Adrenal gland (tissue), 12 donors: ENCODE results near the gene RAB43. TPM values are rescaled to one million over a fixed set of nuclear protein-coding genes. Genes with fewer than 3 reads are reported as not detected.

Experiments used
- DNase-seq, 7 donors: peaks; one replicate each; pipeline ENCODE4 v3.0.0-alpha.2; 2019 to 2020
- H3K27ac ChIP-seq, 5 donors: fragments of 200-600 bp; sonication (generic) in 4 of 5; 1 replicate in 3 of 5; 2 replicates in 2 of 5; pipeline versions ENCODE4 v1.5.1 to v1.8.0; 2016 to 2020; ENCODE audit warnings: mild to moderate bottlenecking in 1 of 5
- H3K27me3 ChIP-seq: fragments of 200-600 bp; 2 replicates; pipeline ENCODE4 v1.8.0; 2021
- H3K36me3 ChIP-seq, 2 donors: fragments of 200-600 bp; replicated peaks in 1 of 2; 1 replicate in 1 of 2; 2 replicates in 1 of 2; pipeline versions ENCODE4 v1.5.1 to v1.8.0; 2018 to 2022
- H3K4me1 ChIP-seq, 2 donors: fragments of 200-600 bp; replicated peaks in 1 of 2; 1 replicate in 1 of 2; 2 replicates in 1 of 2; pipeline versions ENCODE4 v1.5.1 to v1.8.0; 2018 to 2021
- H3K4me3 ChIP-seq, 4 donors: fragments of 200-600 bp; sonication (generic) in 3 of 4; one replicate each; pipeline ENCODE4 v1.5.1; 2016 to 2018
- H3K9me3 ChIP-seq, 3 donors: fragments of 200-600 bp; sonication (generic) in 1 of 3; replicated peaks in 1 of 3; 1 replicate in 2 of 3; 2 replicates in 1 of 3; pipeline versions ENCODE4 v1.5.1 to v1.8.0; 2016 to 2021
- CTCF ChIP-seq, 6 experiments: fragments of 450-650 bp in 4 of 6; fragments of 200-600 bp in 2 of 6; sonication (generic) in 1 of 6; IDR thresholded peaks; 1 replicate in 5 of 6; 2 replicates in 1 of 6; pipeline versions ENCODE4 v1.5.1 to v1.8.0; 2016 to 2021; ENCODE audit warnings: antibody characterized with exemption in 6 of 6, mild to moderate bottlenecking in 2 of 6, moderate library complexity in 1 of 6
- POLR2A ChIP-seq, 2 donors: fragments of 450-650 bp; IDR thresholded peaks; one replicate each; pipeline ENCODE4 v1.6.1; 2017; ENCODE audit warnings: antibody characterized with exemption in 2 of 2, mild to moderate bottlenecking in 2 of 2, moderate library complexity in 1 of 2
- WGBS, 4 donors: extraction: QIAGEN DNeasy Blood & Tissue Kit in 2 of 4; methylation state at CpG; one replicate each; pipeline versions ENCODE4 v1.1.5 to v1.1.7; 2013 to 2017; 5-methylcytosine and 5-hydroxymethylcytosine counted together
- intact Hi-C, 2 donors: fragments of 100-400 bp; cut with DNase I; formaldehyde crosslinking; loops; one replicate each; pipeline versions ENCODE4 v1.14.1 to v1.15.0; 2022 to 2023
- polyA plus RNA-seq, 3 donors: library from polyadenylated mRNA; stranded (reverse); fragments of 200-250 nt in 2 of 3; fragments of 350-450 nt in 1 of 3; fragmentation: Illumina TruSeq in 1 of 3; extraction: RNeasy Lipid Tissue Mini Kit (QIAGEN cat#74804) in 1 of 3; gene quantifications; one replicate each; pipeline ENCODE4 v1.2.3, GENCODE V29; 2013 to 2014
- total RNA-seq, 9 donors: library from RNA; depleted of rRNA in 4 of 9; stranded (reverse); fragments of >200 nt in 4 of 9; fragments of 120-200 nt in 1 of 9; fragmentation: NEBNext Ultra II Directional in 1 of 9; extraction: Animal tissue kit (Norgen Biotek cat#: 25700) in 1 of 9; gene quantifications; one replicate each; pipeline versions ENCODE4 v1.1.0 to v1.2.4, GENCODE V29; 2013 to 2023
- donor health status: healthy with polysubstance abuse.
- donor health status: Bipolar disorder and iron deficiency.
- donor health status: DM: yes; HTN: yes; CAD: no.
- donor health status: DM: no; HTN: no; CAD: no.
- donor health status: DM: no; HTN: no; CAD: no.
- donor health status: DM: yes; HTN: yes; CAD: no.

The RAB43 gene
- total and polyA plus RNA-seq, 12 donors: 0.33 to 37.2 (median 24.3) TPM

GRCh38 chr3:129162729-129163579 lies 41.4 kb upstream of the RAB43 start:
- Histone ChIP-seq H3K9me3 (no peaks in the 10 kb centered on the region), H3K27me3 (no peaks in the 10 kb centered on the region), H3K4me3 (no peak overlapping the region), H3K27ac (peak overlapping the region in 1 of 5 donors; percentile 96), H3K36me3 (peaks cover 0 to 38% of the 10 kb centered on the region in 2 donors), H3K4me1 (peaks cover 17% of the 10 kb centered on the region in 2 donors)
- intact Hi-C loops: no loop called here
- DNase-seq: no peak
- 54 to 67% (median 58%) methylated on average over 5 of the region's 5 CpGs for WGBS, 4 donors
- TF ChIP-seq CTCF (IDR thresholded peaks at IDR 0.05) (peak in 2 of 6 experiments; percentile 13 to 16), POLR2A (IDR thresholded peaks at IDR 0.05) (no peak)

GRCh38 chr3:129161860-129162271 lies 40.3 kb upstream of the RAB43 start:
- no peaks in the 10 kb centered on the region for H3K9me3 ChIP-seq
- intact Hi-C loops: no loop called here
- H3K27me3 ChIP-seq: no peaks in the 10 kb centered on the region
- peak overlapping the region in 3 of 4 donors; percentile 61 to 87 (median 81) for H3K4me3 ChIP-seq
- peaks cover 17% of the 10 kb centered on the region in 2 donors for H3K4me1 ChIP-seq
- TF ChIP-seq POLR2A (IDR thresholded peaks at IDR 0.05): no peak
- no peak for TF ChIP-seq CTCF (IDR thresholded peaks at IDR 0.05)
- DNase-seq: peak in 5 of 7 donors; percentile 26 to 40 (median 38)
- H3K36me3 ChIP-seq: peaks cover 0 to 38% of the 10 kb centered on the region in 2 donors
- H3K27ac ChIP-seq: peak overlapping the region; percentile 96 to 98 (median 97)
- WGBS, 4 donors: 1 to 2% (median 2%) methylated on average over 10 to 12 of the region's 12 CpGs

GRCh38 chr3:129160891-129161859 lies 39.6 kb upstream of the RAB43 start, which contains the start of gene ISY1:
Gene ISY1 (minus strand): TSS chr3:129161063. CDS start chr3:129160975, 88 bp downstream.
- 0 to 1% (median 0%) methylated on average over 45 to 67 of the region's 67 CpGs for WGBS, 4 donors
- Histone ChIP-seq H3K27ac (peak within 1 kb of the TSS; percentile 96 to 98 (median 97)), H3K4me3 (peak within 1 kb of the TSS; percentile 39 to 87 (median 71)), H3K9me3 (no peaks in the 10 kb centered on the region), H3K27me3 (no peaks in the 10 kb centered on the region), H3K36me3 (peaks cover 0 to 38% of the 10 kb centered on the region in 2 donors), H3K4me1 (peaks cover 17% of the 10 kb centered on the region in 2 donors)
- TF ChIP-seq POLR2A (IDR thresholded peaks at IDR 0.05) (peak; percentile 70 to 86), CTCF (IDR thresholded peaks at IDR 0.05) (peak; percentile 42 to 82 (median 68))
- intact Hi-C loops: no loop called here
- DNase-seq: peak; percentile 88 to 95 (median 92)
